ENCODE results near the gene PBX1.
A peak's percentile ranks its signal among the peaks of the same experiment; 100 is the strongest.

DNA sequence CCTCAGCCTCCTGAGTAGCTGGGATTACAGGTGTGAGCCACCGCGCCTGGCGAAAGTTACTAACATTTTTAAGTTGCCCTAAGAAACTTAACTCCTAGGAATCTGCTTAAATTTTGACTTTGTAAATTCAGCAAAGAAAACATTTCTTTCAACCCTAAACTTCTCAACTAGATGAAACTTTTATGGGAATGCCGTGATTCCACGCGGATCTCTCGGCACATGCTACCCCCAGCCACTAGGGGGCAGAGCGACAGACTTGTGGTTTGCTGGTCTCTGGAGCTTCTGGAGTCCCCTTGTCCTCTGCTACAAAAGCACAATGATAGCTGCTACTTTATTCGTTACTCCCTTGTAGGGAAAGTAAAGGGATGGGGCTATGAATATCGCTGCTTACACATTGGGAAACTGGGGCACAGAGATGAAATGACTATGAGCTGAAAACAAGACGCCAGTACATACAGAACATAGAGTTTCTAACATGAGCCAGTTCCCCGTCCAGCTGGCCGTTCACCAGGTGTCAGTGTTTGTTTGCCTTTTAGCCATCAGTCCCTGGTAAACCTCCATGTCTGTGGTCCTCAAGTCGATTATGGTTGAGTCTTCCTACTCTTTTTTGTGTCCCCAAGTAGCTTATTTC, 114.7 kb downstream of the PBX1 start:
- TF ChIP-seq, protein P1, sequence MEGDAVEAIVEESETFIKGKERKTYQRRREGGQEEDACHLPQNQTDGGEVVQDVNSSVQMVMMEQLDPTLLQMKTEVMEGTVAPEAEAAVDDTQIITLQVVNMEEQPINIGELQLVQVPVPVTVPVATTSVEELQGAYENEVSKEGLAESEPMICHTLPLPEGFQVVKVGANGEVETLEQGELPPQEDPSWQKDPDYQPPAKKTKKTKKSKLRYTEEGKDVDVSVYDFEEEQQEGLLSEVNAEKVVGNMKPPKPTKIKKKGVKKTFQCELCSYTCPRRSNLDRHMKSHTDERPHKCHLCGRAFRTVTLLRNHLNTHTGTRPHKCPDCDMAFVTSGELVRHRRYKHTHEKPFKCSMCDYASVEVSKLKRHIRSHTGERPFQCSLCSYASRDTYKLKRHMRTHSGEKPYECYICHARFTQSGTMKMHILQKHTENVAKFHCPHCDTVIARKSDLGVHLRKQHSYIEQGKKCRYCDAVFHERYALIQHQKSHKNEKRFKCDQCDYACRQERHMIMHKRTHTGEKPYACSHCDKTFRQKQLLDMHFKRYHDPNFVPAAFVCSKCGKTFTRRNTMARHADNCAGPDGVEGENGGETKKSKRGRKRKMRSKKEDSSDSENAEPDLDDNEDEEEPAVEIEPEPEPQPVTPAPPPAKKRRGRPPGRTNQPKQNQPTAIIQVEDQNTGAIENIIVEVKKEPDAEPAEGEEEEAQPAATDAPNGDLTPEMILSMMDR (IDR thresholded peaks at IDR 0.05; ENCODE audit: low read depth, low read length, missing input control): peak; percentile 28
- TF ChIP-seq, protein P2, sequence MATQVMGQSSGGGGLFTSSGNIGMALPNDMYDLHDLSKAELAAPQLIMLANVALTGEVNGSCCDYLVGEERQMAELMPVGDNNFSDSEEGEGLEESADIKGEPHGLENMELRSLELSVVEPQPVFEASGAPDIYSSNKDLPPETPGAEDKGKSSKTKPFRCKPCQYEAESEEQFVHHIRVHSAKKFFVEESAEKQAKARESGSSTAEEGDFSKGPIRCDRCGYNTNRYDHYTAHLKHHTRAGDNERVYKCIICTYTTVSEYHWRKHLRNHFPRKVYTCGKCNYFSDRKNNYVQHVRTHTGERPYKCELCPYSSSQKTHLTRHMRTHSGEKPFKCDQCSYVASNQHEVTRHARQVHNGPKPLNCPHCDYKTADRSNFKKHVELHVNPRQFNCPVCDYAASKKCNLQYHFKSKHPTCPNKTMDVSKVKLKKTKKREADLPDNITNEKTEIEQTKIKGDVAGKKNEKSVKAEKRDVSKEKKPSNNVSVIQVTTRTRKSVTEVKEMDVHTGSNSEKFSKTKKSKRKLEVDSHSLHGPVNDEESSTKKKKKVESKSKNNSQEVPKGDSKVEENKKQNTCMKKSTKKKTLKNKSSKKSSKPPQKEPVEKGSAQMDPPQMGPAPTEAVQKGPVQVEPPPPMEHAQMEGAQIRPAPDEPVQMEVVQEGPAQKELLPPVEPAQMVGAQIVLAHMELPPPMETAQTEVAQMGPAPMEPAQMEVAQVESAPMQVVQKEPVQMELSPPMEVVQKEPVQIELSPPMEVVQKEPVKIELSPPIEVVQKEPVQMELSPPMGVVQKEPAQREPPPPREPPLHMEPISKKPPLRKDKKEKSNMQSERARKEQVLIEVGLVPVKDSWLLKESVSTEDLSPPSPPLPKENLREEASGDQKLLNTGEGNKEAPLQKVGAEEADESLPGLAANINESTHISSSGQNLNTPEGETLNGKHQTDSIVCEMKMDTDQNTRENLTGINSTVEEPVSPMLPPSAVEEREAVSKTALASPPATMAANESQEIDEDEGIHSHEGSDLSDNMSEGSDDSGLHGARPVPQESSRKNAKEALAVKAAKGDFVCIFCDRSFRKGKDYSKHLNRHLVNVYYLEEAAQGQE (IDR thresholded peaks at IDR 0.05): no peak
- TF ChIP-seq RAD21 (IDR thresholded peaks at IDR 0.05) (peak in 1 of 2 donors; percentile 35), YY1 (IDR thresholded peaks at IDR 0.05) (no peak), TAF1 (conservative IDR thresholded peaks at IDR 0.05) (no peak), EGR1 (IDR thresholded peaks at IDR 0.05; ENCODE audit: low read depth in 2 of 2) (no peak), JUND (IDR thresholded peaks at IDR 0.05) (no peak), HNF4G (IDR thresholded peaks at IDR 0.05) (no peak), GABPA (IDR thresholded peaks at IDR 0.05 in 1 of 2, conservative IDR thresholded peaks at IDR 0.05 in 1 of 2) (no peak), FOXA1 (IDR thresholded peaks at IDR 0.05) (no peak), HNF4A (conservative IDR thresholded peaks at IDR 0.05) (no peak)
- TF ChIP-seq, protein P3, sequence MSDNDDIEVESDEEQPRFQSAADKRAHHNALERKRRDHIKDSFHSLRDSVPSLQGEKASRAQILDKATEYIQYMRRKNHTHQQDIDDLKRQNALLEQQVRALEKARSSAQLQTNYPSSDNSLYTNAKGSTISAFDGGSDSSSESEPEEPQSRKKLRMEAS (IDR thresholded peaks at IDR 0.05): no peak
- TF ChIP-seq, protein P4, sequence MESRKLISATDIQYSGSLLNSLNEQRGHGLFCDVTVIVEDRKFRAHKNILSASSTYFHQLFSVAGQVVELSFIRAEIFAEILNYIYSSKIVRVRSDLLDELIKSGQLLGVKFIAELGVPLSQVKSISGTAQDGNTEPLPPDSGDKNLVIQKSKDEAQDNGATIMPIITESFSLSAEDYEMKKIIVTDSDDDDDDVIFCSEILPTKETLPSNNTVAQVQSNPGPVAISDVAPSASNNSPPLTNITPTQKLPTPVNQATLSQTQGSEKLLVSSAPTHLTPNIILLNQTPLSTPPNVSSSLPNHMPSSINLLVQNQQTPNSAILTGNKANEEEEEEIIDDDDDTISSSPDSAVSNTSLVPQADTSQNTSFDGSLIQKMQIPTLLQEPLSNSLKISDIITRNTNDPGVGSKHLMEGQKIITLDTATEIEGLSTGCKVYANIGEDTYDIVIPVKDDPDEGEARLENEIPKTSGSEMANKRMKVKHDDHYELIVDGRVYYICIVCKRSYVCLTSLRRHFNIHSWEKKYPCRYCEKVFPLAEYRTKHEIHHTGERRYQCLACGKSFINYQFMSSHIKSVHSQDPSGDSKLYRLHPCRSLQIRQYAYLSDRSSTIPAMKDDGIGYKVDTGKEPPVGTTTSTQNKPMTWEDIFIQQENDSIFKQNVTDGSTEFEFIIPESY (IDR thresholded peaks at IDR 0.05): no peak
- TF ChIP-seq, protein P5, sequence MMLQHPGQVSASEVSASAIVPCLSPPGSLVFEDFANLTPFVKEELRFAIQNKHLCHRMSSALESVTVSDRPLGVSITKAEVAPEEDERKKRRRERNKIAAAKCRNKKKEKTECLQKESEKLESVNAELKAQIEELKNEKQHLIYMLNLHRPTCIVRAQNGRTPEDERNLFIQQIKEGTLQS (IDR thresholded peaks at IDR 0.05): no peak
